ENCODE data around the gene RANBP10.

The RANBP10 gene

DNA sequence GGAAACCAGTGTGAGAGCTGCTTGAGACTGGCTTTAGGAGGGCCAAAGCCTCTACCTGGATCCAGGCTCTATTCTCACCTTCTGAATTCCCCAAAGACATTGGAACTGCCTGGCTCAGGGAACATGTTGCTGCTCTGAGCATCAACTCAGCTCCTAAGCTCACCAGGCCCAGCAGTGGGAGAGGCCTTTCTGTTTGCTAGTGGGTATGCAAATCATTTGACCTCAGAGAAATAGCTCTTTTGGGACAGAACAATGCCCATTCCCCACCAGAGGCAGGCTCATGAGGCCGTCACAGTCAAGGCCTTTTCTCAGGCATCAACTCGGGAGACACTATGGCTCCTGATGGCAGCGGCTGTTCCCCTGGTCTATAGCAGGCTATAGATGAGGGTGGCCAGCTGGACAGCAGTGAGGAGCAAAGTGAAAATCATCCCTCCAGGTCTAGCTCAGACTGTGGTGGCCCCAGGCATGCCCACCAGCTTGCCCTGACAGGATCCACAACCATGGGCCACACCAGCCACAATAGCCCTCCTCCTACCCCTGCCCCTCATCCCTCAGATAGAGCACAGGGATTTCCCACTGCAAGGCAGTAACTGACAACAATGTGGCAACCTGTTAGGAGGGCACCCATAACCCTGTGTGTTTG lies 56.8 kb downstream of the RANBP10 start:
- DNase-seq (ENCODE audit: low read depth in 1 of 2, low spot score in 1 of 2): no peak

DNA sequence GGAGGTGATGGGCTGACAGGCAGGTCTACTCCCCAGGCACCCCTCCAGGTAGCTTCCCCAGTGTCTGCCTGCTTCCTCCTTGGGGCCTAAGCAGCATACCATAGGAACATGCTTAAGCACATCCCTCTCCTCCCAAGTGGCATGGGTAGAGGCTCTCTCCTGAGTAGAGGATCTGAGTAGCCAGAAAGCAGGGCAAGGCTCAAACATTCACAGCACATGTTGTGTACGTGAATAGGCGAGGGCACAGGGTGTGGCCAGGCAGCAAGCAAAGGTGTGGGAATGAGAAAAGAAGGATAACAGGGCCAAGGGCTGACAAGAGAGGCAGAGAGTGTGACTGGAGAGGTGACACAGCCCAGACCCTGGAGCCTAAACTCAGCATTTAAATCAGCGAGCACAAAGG lies 57.5 kb downstream of the RANBP10 start:
- DNase-seq (ENCODE audit: low read depth in 1 of 2, low spot score in 1 of 2): no peak

DNA sequence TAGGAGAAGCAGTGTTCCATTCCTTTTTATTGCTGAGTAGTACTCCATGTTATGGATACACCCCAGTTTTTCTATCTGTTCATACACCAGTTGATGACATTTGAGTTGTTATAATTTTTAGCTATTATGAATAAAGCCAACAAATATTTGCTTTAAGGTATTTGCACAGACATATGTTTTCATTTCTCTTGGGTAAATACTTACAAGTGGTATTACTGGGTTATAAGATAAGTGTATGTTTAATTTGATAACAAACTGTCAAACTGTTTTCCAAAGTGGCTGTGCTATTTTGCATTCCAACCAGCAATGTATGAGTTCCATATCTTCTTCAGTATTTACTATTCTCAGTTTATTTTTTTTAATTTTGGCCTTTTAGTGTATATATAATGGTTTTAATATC lies 59.5 kb downstream of the RANBP10 start:
- DNase-seq (ENCODE audit: low read depth in 1 of 2, low spot score in 1 of 2): no peak

- no peak for DNase-seq (ENCODE audit: low read depth in 1 of 2, low spot score in 1 of 2)
These were observed 65.2 kb downstream of the RANBP10 start for GRCh38 chr16:67741118-67741517.

DNA sequence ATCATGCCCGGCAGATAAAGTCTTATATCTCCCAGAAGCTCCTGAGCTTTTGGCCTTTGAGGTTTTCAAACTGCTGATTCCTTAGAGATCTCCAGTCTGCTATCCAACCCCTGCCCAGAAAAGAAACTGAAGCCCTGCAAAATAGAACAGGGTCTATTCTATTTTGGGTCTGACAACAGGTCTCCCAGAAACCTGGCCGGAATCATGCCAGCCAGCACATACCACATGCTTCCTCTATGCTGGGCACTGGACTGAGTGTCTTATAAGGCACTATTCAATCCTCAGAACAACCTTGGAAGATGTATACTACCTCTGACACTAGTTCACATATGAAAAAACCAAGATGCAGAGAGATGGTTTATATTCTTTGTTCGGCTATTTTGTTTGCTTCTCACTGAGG lies 66.0 kb downstream of the RANBP10 start:
- no peak for DNase-seq (ENCODE audit: low read depth in 1 of 2, low spot score in 1 of 2)

- DNase-seq (ENCODE audit: low read depth in 1 of 2, low spot score in 1 of 2): no peak
These were observed 69.5 kb downstream of the RANBP10 start for GRCh38 chr16:67736858-67737257.

GRCh38 chr16:67734731-67735201 lies 71.6 kb downstream of the RANBP10 start:
- DNase-seq (ENCODE audit: low read depth in 1 of 2, low spot score in 1 of 2): no peak

DNA sequence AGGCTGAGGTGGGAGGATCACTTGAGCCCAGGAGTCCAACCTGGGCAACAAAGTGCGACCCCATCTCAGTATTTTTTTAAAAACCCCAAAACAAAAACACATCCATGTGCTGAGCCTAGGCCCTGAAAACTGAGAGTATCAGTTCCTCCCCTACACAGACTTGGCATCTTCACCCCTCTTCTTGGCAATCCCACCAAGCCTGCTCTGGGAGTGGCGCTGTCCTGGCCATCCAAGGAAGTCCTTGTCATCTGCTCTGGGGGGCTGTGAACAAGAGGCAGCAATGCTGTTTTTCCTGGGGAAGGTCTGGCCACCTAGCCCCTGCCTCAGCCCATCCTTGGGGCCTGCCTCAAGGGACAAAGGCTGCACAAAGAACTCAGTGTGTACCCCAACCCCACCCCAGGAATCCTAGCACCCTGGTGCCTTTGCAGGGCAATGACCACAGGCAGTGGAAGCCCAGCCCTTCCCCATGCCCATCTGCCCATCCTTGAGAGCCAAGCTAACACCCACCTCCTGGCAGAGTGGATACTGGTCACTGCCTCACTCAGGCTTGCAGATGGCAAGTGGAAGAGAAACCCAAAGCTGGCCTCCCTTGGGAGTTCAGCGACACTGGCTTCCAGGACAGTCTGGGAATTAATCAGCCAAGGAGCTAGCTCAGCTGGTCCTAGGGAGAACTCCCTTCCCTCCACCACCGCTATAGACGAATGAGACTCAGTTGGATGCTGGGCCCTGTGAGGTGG lies 72.5 kb downstream of the RANBP10 start:
- DNase-seq (ENCODE audit: low read depth in 1 of 2, low spot score in 1 of 2): no peak

DNA sequence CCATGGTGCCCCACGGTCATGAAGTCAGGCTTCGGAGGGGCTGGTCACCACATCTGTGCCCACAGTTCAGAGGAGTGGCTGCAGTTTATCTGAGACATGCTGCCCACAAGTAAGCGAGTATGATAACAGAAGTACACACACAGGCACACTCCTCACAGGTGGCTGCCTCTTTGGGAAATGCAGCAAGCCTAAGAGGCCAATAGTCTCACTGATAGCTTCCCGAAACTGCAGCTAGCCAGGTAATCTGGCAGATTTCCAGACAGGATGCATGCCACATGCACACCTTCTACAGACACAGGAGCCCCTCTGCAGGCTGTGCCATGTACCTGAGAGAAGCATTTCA lies 74.6 kb downstream of the RANBP10 start:
- DNase-seq (ENCODE audit: low read depth in 1 of 2, low spot score in 1 of 2): no peak

DNA sequence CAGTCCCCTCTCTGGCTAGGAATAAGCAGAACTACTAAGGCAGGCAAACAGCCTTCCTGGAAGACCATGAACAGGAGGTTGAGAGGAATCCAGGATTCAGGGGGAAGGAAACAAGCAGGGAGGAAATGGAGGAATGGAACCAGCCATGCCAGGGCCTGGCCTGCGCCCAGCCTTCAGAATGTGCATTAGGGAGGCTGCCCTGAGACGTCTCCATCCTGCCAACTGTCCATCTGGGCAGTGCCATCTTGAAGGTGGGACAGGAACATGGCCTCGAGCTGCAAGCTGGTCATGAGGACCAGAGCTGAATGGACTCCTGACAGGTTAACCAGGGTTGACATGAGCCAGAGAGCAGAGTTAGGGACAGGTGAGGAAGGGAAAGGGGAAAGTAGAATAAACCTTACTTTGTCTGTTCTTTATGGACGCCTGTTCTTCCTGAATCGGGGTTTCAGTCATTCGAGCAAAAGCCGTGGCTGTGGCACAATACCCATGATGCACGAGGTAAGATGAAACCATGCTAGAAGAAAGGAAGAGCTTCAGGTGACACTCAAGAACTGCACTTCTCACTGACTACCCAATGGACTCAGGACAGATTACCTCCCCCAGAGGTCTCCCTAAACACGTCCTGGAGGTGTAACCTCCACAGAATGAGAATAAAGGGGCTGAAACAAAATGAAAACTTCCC lies 75.1 kb downstream of the RANBP10 start:
- no peak for DNase-seq (ENCODE audit: low read depth in 1 of 2, low spot score in 1 of 2)

DNA sequence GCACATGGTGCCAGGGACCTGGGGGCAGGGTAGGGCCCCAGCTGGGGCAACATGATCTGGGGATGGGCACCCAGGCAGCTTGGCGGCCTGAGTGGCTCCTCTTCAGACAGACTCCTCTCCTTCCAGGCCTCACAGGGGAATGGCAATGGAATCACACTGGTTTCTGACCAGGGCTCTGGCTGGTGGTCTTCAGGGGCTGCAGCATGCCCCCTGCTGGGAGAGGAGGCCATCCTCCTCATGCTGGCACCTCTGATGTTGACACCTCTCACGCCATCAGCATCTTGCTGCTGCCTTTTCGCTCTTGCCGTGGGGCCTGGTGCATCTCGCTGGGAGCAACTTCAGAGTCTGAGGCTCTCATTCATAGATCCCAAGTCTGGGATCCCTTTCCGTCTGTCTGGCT lies 76.0 kb downstream of the RANBP10 start:
- no peak for DNase-seq (ENCODE audit: low read depth in 1 of 2, low spot score in 1 of 2)

GRCh38 chr16:67729636-67730248 lies 76.6 kb downstream of the RANBP10 start:
- no peak for DNase-seq (ENCODE audit: low read depth in 1 of 2, low spot score in 1 of 2)

GRCh38 chr16:67727521-67728485 lies 78.6 kb downstream of the RANBP10 start:
- no peak for DNase-seq (ENCODE audit: low read depth in 1 of 2, low spot score in 1 of 2)

- DNase-seq (ENCODE audit: low read depth in 1 of 2, low spot score in 1 of 2): no peak
These were observed 80.0 kb downstream of the RANBP10 start for GRCh38 chr16:67726106-67727034.

- no peak for DNase-seq (ENCODE audit: low read depth in 1 of 2, low spot score in 1 of 2)
These were observed 82.5 kb downstream of the RANBP10 start for GRCh38 chr16:67723911-67724305.

GRCh38 chr16:67723151-67723910 lies 83.0 kb downstream of the RANBP10 start:
- no peak for DNase-seq (ENCODE audit: low read depth in 1 of 2, low spot score in 1 of 2)

DNA sequence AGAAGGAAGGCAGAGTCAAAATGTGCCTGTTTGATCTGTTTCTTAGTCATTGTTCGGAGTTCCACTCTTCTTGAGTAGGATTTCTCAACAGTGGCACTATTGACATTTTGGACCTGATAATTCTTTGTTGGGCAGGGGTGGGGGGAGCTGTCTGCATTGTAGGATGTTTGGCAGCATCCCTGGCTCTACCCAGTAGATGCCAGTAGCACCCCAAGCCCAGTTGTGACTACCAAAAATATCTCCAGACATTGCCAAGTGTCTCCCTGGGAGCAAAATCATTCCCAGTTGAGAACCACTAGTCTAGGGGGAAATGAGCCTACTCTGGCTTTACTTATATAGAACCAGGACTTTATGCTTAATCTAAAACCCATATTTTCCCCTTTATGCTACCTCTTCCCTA lies 86.1 kb downstream of the RANBP10 start:
- no peak for DNase-seq (ENCODE audit: low read depth in 1 of 2, low spot score in 1 of 2)

DNA sequence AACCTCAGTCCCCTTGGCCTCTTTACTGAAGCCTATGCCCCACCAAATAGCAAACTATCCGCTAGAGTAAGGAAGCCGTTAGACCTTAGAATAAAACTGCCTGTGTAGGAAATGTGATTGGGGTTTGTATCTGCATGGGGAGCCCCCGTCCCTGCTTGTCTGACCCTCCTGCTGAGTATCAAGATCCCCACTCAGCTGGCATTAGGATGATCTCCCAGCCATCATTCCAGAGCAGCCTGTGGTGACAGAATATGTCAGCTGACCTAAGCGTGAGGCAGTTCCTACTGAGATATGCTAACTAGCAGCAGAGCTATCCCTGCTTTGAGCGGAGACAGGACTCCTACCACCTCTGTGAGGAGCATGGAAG lies 86.6 kb downstream of the RANBP10 start:
- peak; percentile 3 to 4 for DNase-seq (ENCODE audit: low read depth in 1 of 2, low spot score in 1 of 2)

Data from activated CD4-positive, alpha-beta T cell treated with anti-CD3 and anti-CD28 coated beads, Interleukin-2, amount 50 U/mL, for 24 hours (primary cell).